ENCODE measurements around the gene GRB7. TPM values are rescaled to one million over a fixed set of nuclear protein-coding genes. Genes with fewer than 3 reads are reported as not detected.

The GRB7 gene
- total RNA-seq, 1 experiment from 2014 or later, result 7.3 TPM

GRCh38 chr17:39704821-39705551 lies 32.8 kb upstream of the GRB7 start:
- no peak for TF ChIP-seq CTCF (IDR thresholded peaks at IDR 0.05; ENCODE audit: unreplicated experiment)
- ChIA-PET CTCF (interaction anchor here (0.6 to 1.0 kb wide), 3 partner anchors 10 to 67 kb away, joined by 3 to 4 read pairs (median 4); no protein-coding TSS in a partner anchor), POLR2A (interaction anchor here (0.5 to 1.7 kb wide), 5 partner anchors 10 to 274 kb away, joined by 3 to 6 read pairs (median 4); partner anchors contain the start of gene PGAP3)
- H3K27ac Mint-ChIP-seq (ENCODE audit: low read depth, unreplicated experiment), result peak overlapping the region; percentile 10
- intact Hi-C loops (cut with micrococcal nuclease), result no loop called here
- peaks cover 28% of the 10 kb centered on the region for H3K4me1 Mint-ChIP-seq (ENCODE audit: insufficient read depth, unreplicated experiment)
- no peak for DNase-seq (ENCODE audit: unreplicated experiment)
- peaks cover 31% of the 10 kb centered on the region for H3K36me3 Mint-ChIP-seq (ENCODE audit: insufficient read depth, unreplicated experiment)
- no peaks in the 10 kb centered on the region for H3K27me3 Mint-ChIP-seq (ENCODE audit: insufficient read depth, unreplicated experiment)
- H3K9me3 Mint-ChIP-seq (ENCODE audit: unreplicated experiment), result no peaks in the 10 kb centered on the region
- no TSS peak for BruUV-seq (replicated peaks)
- no peak overlapping the region for H3K4me3 Mint-ChIP-seq (ENCODE audit: unreplicated experiment)

GRCh38 chr17:39705786-39706348 lies 31.9 kb upstream of the GRB7 start:
- H3K4me3 Mint-ChIP-seq (ENCODE audit: unreplicated experiment), result no peak overlapping the region
- CTCF ChIA-PET, result interaction anchor here (0.5 to 1.0 kb wide), 2 partner anchors 68 to 160 kb away, joined by 3 to 4 read pairs; no protein-coding TSS in a partner anchor

GRCh38 chr17:39706383-39706782 lies 31.4 kb upstream of the GRB7 start:
- ChIA-PET CTCF (interaction anchor here (1.1 kb wide), 1 partner anchor 22 kb away, joined by 3 read pairs; no protein-coding TSS in a partner anchor), POLR2A (interaction anchor here (1.2 to 1.7 kb wide), 2 partner anchors 9 to 11 kb away, joined by 4 read pairs; no protein-coding TSS in a partner anchor)
- no peak overlapping the region for H3K4me3 Mint-ChIP-seq (ENCODE audit: unreplicated experiment)
- no peak for DNase-seq (ENCODE audit: unreplicated experiment)
- peaks cover 21% of the 10 kb centered on the region for H3K4me1 Mint-ChIP-seq (ENCODE audit: insufficient read depth, unreplicated experiment)
- no peaks in the 10 kb centered on the region for H3K9me3 Mint-ChIP-seq (ENCODE audit: unreplicated experiment)
- TF ChIP-seq CTCF (IDR thresholded peaks at IDR 0.05; ENCODE audit: unreplicated experiment), result no peak
- H3K27me3 Mint-ChIP-seq (ENCODE audit: insufficient read depth, unreplicated experiment), result no peaks in the 10 kb centered on the region
- H3K36me3 Mint-ChIP-seq (ENCODE audit: insufficient read depth, unreplicated experiment), result peaks cover 45% of the 10 kb centered on the region
- no TSS peak for BruUV-seq (replicated peaks)
- H3K27ac Mint-ChIP-seq (ENCODE audit: low read depth, unreplicated experiment), result no peak overlapping the region
- intact Hi-C loops (cut with micrococcal nuclease), result no loop called here

More at GRCh38 chr17:39705786-39706348, 31.9 kb upstream of the GRB7 start:
- DNase-seq (ENCODE audit: unreplicated experiment), result peak; percentile 53
- intact Hi-C loops (cut with micrococcal nuclease), result no loop called here
- Mint-ChIP-seq H3K27ac (ENCODE audit: low read depth, unreplicated experiment) (no peak overlapping the region), H3K9me3 (ENCODE audit: unreplicated experiment) (no peaks in the 10 kb centered on the region), H3K36me3 (ENCODE audit: insufficient read depth, unreplicated experiment) (peaks cover 40% of the 10 kb centered on the region), H3K4me1 (ENCODE audit: insufficient read depth, unreplicated experiment) (peaks cover 26% of the 10 kb centered on the region), H3K27me3 (ENCODE audit: insufficient read depth, unreplicated experiment) (no peaks in the 10 kb centered on the region)
- BruUV-seq (replicated peaks), result no TSS peak
- no peak for TF ChIP-seq CTCF (IDR thresholded peaks at IDR 0.05; ENCODE audit: unreplicated experiment)
- POLR2A ChIA-PET, result interaction anchor here (0.5 to 1.7 kb wide), 4 partner anchors 10 to 273 kb away, joined by 3 to 6 read pairs (median 4); partner anchors contain the start of gene PGAP3

- Mint-ChIP-seq H3K27ac (ENCODE audit: low read depth, unreplicated experiment) (no peak overlapping the region), H3K27me3 (ENCODE audit: insufficient read depth, unreplicated experiment) (no peaks in the 10 kb centered on the region), H3K4me1 (ENCODE audit: insufficient read depth, unreplicated experiment) (peaks cover 16% of the 10 kb centered on the region), H3K4me3 (ENCODE audit: unreplicated experiment) (no peak overlapping the region), H3K9me3 (ENCODE audit: unreplicated experiment) (no peaks in the 10 kb centered on the region), H3K36me3 (ENCODE audit: insufficient read depth, unreplicated experiment) (peaks cover 50% of the 10 kb centered on the region)
- no peak for TF ChIP-seq CTCF (IDR thresholded peaks at IDR 0.05; ENCODE audit: unreplicated experiment)
- no peak for DNase-seq (ENCODE audit: unreplicated experiment)
- CTCF ChIA-PET, result interaction anchor here (0.8 to 2.4 kb wide), 3 partner anchors 9 to 85 kb away, joined by 3 to 8 read pairs (median 3); no protein-coding TSS in a partner anchor
- POLR2A ChIA-PET, result interaction anchor here (1.7 kb wide), 1 partner anchor 9 kb away, joined by 4 read pairs; no protein-coding TSS in a partner anchor
- BruUV-seq (replicated peaks), result no TSS peak
- intact Hi-C loops (cut with micrococcal nuclease), result no loop called here
Measured at GRCh38 chr17:39706921-39707337, 30.8 kb upstream of the GRB7 start.
